Measurements from ENCODE around the gene PKMYT1. TPM values are rescaled to one million over a fixed set of nuclear protein-coding genes. Genes with fewer than 3 reads are reported as not detected.

Gene PKMYT1
- total and polyA plus RNA-seq, 9 of the 15 experiments (the other 6 are each of a cell fraction or from before 2014, with no cell fraction given), result 8.7 to 201 (median 37.8) TPM

- TF ChIP-seq E2F6 (IDR thresholded peaks at IDR 0.05; ENCODE audit: borderline replicate concordance in 1 of 2, extremely low read depth in 1 of 2, insufficient read depth in 1 of 2, insufficient read length in 1 of 2, low read depth in 1 of 2, low read length in 1 of 2, poor library complexity in 1 of 2, severe bottlenecking in 1 of 2), result peak; percentile 77 to 83
- no peak for TF ChIP-seq HDAC3 (IDR thresholded peaks at IDR 0.05; ENCODE audit: borderline replicate concordance, partially characterized antibody)
- no peak for TF ChIP-seq ZNF699 (CRISPR knock-in tag; IDR thresholded peaks at IDR 0.05; ENCODE audit: insufficient replicate concordance)
- peak; percentile 45 for TF ChIP-seq RBBP5 (IDR thresholded peaks at IDR 0.05; ENCODE audit: borderline replicate concordance, insufficient read depth, low read length, poor library complexity, severe bottlenecking)
- no peak for TF ChIP-seq FOXP4 (CRISPR knock-in tag; IDR thresholded peaks at IDR 0.05; ENCODE audit: borderline replicate concordance)
- TF ChIP-seq MEF2D (tag; conservative IDR thresholded peaks at IDR 0.05; ENCODE audit: low read depth), result no peak
- no peak for TF ChIP-seq HDGF (IDR thresholded peaks at IDR 0.05)
- no peak for TF ChIP-seq TAF9B (IDR thresholded peaks at IDR 0.05; ENCODE audit: partially characterized antibody)
- no peak for TF ChIP-seq CHD1 (IDR thresholded peaks at IDR 0.05; ENCODE audit: low read length)
- TF ChIP-seq ZBTB1 (CRISPR knock-in tag; IDR thresholded peaks at IDR 0.05; ENCODE audit: borderline replicate concordance, low read depth), result peak; percentile 79; the same call in 1 of the 2 replicates
- no peak for TF ChIP-seq ZBTB40 (IDR thresholded peaks at IDR 0.05)
- TF ChIP-seq ZBTB40 (CRISPR knock-in tag; IDR thresholded peaks at IDR 0.05), result no peak
- TF ChIP-seq DLX4 (CRISPR knock-in tag; IDR thresholded peaks at IDR 0.05), result no peak
These were observed 49.4 kb upstream of the PKMYT1 start (continued) for GRCh38 chr16:3029491-3030221.
